Vagina (tissue), 2 donors: ENCODE measurements around the gene PMEL. TPM values are rescaled to one million over a fixed set of nuclear protein-coding genes. Genes with fewer than 3 reads are reported as not detected.
A peak's percentile ranks its signal among the peaks of the same experiment; 100 is the strongest.

Source experiments
- DNase-seq, 2 donors: peaks; one replicate each; pipeline ENCODE4 v3.0.0-alpha.2; 2017; ENCODE audit errors: extremely low spot score in 2 of 2
- H3K27ac ChIP-seq: fragments of 200-600 bp; sonication (generic); one replicate; pipeline ENCODE4 v1.5.1; 2019
- H3K27me3 ChIP-seq: fragments of 200-600 bp; sonication (generic); one replicate; pipeline ENCODE4 v1.5.1; 2019
- H3K36me3 ChIP-seq, 2 donors: fragments of 200-600 bp; sonication (generic); one replicate each; pipeline ENCODE4 v1.5.1; 2017 to 2019
- H3K4me1 ChIP-seq: fragments of 200-600 bp; sonication (generic); one replicate; pipeline ENCODE4 v1.5.1; 2019
- H3K4me3 ChIP-seq, 2 donors: fragments of 200-600 bp; sonication (generic); 1 replicate in 1 of 2; 2 replicates in 1 of 2; pipeline ENCODE4 v1.5.1; 2016 to 2019
- H3K9me3 ChIP-seq: fragments of 200-600 bp; sonication (generic); one replicate; pipeline ENCODE4 v1.5.1; 2019
- POLR2A ChIP-seq, 2 donors: fragments of 450-650 bp; IDR thresholded peaks; one replicate each; pipeline ENCODE4 v1.6.1; 2017; ENCODE audit warnings: antibody characterized with exemption in 2 of 2, mild to moderate bottlenecking in 2 of 2, moderate library complexity in 2 of 2
- POLR2AphosphoS5 ChIP-seq, 2 donors: sonication (generic); formaldehyde crosslinking; IDR thresholded peaks; one replicate each; pipeline ENCODE4 v1.9.0; 2017; ENCODE audit warnings: antibody characterized with exemption in 2 of 2, mild to moderate bottlenecking in 2 of 2, low read depth in 1 of 2; ENCODE audit not compliant: insufficient read depth in 1 of 2
- intact Hi-C: fragments of 100-400 bp; cut with DNase I; formaldehyde crosslinking; loops from one replicate; pipeline ENCODE4 v1.15.1; 2023
- total RNA-seq: library from RNA; depleted of rRNA; stranded (reverse); fragments of >200 nt; gene quantifications from one replicate; pipeline ENCODE4 v1.2.3, GENCODE V29; 2016
- TF ChIP-seq, protein P1 (sequence below), 3 experiments: fragments of 450-650 bp in 2 of 3; fragments of 200-600 bp in 1 of 3; sonication (generic) in 1 of 3; IDR thresholded peaks; one replicate each; pipeline ENCODE4 v1.5.1; 2017 to 2019; ENCODE audit warnings: antibody characterized with exemption in 3 of 3, mild to moderate bottlenecking in 2 of 3, moderate library complexity in 2 of 3

The PMEL gene
- total RNA-seq, 1 donor from 2014 or later: 1.2 TPM

DNA sequence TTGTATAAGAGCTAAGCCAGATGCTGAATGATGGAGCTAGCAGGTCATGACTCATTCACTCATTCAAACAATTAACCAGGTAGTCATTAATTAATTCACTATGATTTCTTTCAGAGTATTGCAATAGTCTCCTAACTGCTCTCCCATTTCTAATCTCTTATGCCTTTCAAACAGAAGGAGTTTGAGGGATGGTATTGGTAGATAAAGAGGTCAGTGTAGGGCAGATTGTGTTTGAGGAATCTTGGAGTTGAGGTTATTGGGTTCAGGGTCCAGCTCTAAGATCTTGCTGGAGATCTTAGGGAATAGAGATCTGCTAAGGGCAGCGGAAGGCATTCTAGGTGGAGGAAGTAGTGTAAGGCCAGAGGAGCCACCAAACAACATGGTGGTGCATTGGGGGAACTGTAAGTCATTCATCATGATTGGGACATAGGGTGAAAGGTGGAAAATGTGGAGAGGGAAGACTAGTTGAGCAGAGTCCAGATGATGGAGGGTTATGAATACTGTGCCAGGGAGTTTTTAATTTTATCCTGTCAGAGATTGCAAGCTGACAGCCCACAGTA, 23.2 kb downstream of the PMEL start:
- Histone ChIP-seq H3K27ac (no peak overlapping the region), H3K27me3 (no peaks in the 10 kb centered on the region), H3K9me3 (no peaks in the 10 kb centered on the region), H3K36me3 (peaks cover 0 to 44% of the 10 kb centered on the region in 2 donors), H3K4me3 (no peak overlapping the region), H3K4me1 (peaks cover 16% of the 10 kb centered on the region)
- no peak for DNase-seq
- TF ChIP-seq, protein P1, sequence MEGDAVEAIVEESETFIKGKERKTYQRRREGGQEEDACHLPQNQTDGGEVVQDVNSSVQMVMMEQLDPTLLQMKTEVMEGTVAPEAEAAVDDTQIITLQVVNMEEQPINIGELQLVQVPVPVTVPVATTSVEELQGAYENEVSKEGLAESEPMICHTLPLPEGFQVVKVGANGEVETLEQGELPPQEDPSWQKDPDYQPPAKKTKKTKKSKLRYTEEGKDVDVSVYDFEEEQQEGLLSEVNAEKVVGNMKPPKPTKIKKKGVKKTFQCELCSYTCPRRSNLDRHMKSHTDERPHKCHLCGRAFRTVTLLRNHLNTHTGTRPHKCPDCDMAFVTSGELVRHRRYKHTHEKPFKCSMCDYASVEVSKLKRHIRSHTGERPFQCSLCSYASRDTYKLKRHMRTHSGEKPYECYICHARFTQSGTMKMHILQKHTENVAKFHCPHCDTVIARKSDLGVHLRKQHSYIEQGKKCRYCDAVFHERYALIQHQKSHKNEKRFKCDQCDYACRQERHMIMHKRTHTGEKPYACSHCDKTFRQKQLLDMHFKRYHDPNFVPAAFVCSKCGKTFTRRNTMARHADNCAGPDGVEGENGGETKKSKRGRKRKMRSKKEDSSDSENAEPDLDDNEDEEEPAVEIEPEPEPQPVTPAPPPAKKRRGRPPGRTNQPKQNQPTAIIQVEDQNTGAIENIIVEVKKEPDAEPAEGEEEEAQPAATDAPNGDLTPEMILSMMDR (IDR thresholded peaks at IDR 0.05): no peak
- no peak for TF ChIP-seq POLR2AphosphoS5 (IDR thresholded peaks at IDR 0.05; ENCODE audit: insufficient read depth in 1 of 2, low read depth in 1 of 2)
- no peak for TF ChIP-seq POLR2A (IDR thresholded peaks at IDR 0.05)
- intact Hi-C loops: no loop called here

DNA sequence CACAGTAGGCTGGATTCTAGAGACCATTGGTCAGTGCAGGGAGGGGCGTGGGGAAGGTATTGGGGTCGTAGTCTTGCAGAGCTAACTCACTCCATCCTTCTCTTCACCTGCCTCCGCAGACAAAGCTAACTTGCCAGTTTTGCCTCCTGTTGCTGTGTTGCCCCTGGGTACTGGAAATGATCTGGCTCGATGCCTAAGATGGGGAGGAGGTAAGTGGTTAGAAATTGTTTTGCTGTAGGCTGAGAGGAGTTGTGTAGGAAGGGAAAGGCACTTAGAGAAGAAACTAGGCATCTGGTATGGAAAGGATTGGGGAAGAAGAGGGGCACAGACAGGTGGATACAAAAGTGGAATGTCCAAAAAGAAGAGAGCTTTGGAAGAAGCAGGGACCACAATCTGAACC, 23.8 kb downstream of the PMEL start:
- Histone ChIP-seq H3K27ac (no peak overlapping the region), H3K36me3 (peaks cover 0 to 38% of the 10 kb centered on the region in 2 donors)
- no peak for TF ChIP-seq POLR2A (IDR thresholded peaks at IDR 0.05)
- no peak for TF ChIP-seq POLR2AphosphoS5 (IDR thresholded peaks at IDR 0.05; ENCODE audit: insufficient read depth in 1 of 2, low read depth in 1 of 2)
- TF ChIP-seq, protein P1 (IDR thresholded peaks at IDR 0.05): no peak

DNA sequence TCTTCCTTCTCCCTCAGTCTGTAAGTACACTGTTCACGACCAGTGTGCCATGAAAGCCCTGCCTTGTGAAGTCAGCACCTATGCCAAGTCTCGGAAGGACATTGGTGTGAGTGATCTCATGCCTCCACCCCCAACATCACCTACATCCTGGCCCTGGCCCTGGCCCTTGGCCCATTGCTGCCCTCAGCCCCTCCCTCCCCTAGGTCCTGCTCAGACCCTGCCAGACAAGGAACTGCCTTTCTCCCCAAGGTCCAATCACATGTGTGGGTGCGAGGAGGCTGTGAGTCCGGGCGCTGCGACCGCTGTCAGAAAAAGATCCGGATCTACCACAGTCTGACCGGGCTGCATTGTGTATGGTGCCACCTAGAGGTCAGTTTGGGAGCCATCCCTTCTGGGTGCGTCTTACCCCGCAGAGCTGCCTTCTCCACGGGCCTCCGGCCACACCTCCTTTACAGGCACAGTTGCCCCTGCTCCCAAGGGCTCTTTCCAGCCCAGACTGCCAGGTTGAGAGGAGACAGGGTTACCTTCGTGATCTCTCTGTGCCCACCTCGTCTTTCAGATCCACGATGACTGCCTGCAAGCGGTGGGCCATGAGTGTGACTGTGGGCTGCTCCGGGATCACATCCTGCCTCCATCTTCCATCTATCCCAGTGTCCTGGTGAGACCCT, 25.6 kb downstream of the PMEL start:
- no peaks in the 10 kb centered on the region for H3K27me3 ChIP-seq
- H3K9me3 ChIP-seq: no peaks in the 10 kb centered on the region
- DNase-seq: no peak
- intact Hi-C loops: loop anchor here (2.0 kb wide), 1 partner anchor 203 kb away; no protein-coding TSS in a partner anchor
- H3K27ac ChIP-seq: peak overlapping the region; percentile 55
- H3K36me3 ChIP-seq: peaks cover 0 to 29% of the 10 kb centered on the region in 2 donors
- TF ChIP-seq POLR2A (IDR thresholded peaks at IDR 0.05): no peak
- TF ChIP-seq POLR2AphosphoS5 (IDR thresholded peaks at IDR 0.05; ENCODE audit: insufficient read depth in 1 of 2, low read depth in 1 of 2): peak in 1 of 2 donors; percentile 61
- TF ChIP-seq, protein P1 (IDR thresholded peaks at IDR 0.05): peak; percentile 72 to 90 (median 84)
- H3K4me3 ChIP-seq: peak overlapping the region in 1 of 2 donors; percentile 11
- peaks cover 25% of the 10 kb centered on the region for H3K4me1 ChIP-seq

More for the DNA sequence above, 23.8 kb downstream of the PMEL start:
- H3K4me1 ChIP-seq: peaks cover 16% of the 10 kb centered on the region
- intact Hi-C loops: no loop called here
- no peak overlapping the region for H3K4me3 ChIP-seq
- no peaks in the 10 kb centered on the region for H3K9me3 ChIP-seq
- no peaks in the 10 kb centered on the region for H3K27me3 ChIP-seq
- no peak for DNase-seq

DNA sequence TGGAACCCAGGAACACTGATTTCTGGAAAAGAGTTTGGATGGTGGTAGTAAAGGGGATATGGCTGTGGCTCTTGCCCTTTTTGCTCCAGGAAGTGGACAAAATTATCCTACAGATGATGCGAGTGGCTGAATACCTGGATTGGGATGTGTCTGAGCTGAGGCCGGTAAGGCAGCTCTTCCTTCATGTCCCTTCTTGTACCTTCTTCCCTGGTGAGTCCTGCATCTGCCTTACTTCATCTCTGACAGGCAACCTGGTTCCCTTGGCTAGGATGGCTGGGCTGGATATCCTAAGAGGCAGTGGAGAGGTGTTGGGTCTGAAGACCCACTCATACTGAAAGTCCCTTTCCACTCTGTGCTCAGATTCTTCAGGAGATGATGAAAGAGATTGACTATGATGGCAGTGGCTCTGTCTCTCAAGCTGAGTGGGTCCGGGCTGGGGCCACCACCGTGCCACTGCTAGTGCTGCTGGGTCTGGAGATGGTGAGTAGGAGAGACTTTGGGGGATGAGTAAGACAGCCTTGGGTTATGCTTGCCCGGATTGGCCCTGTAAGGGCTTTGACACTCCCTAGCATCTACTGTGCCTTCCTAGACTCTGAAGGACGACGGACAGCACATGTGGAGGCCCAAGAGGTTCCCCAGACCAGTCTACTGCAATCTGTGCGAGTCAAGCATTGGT, 26.9 kb downstream of the PMEL start:
- H3K36me3 ChIP-seq: peaks cover 0 to 26% of the 10 kb centered on the region in 2 donors
- intact Hi-C loops: no loop called here
- H3K27ac ChIP-seq: no peak overlapping the region

More for the DNA sequence above, 26.9 kb downstream of the PMEL start:
- TF ChIP-seq POLR2AphosphoS5 (IDR thresholded peaks at IDR 0.05; ENCODE audit: insufficient read depth in 1 of 2, low read depth in 1 of 2): no peak
- no peak for TF ChIP-seq POLR2A (IDR thresholded peaks at IDR 0.05)
- TF ChIP-seq, protein P1 (IDR thresholded peaks at IDR 0.05): no peak
- Histone ChIP-seq H3K4me1 (peaks cover 36% of the 10 kb centered on the region), H3K4me3 (no peak overlapping the region), H3K27me3 (no peaks in the 10 kb centered on the region), H3K9me3 (no peaks in the 10 kb centered on the region)
- no peak for DNase-seq
